Mesothelial cell of epicardium (in vitro differentiated cells): ENCODE measurements around the gene BLM. TPM values are rescaled to one million over a fixed set of nuclear protein-coding genes. Genes with fewer than 3 reads are reported as not detected.
A peak's percentile ranks its signal among the peaks of the same experiment; 100 is the strongest.

Experiments used
- DNase-seq, 2 experiments: peaks; one replicate each; pipeline ENCODE4 v3.0.0; 2021; ENCODE audit warnings: low spot score in 2 of 2; ENCODE audit not compliant: unreplicated experiment in 2 of 2
- H3K27ac Mint-ChIP-seq: 2 replicates; pipeline ENCODE4 v1.8.0; 2021; ENCODE audit warnings: mixed read lengths
- H3K27me3 Mint-ChIP-seq: 2 replicates; pipeline ENCODE4 v1.8.0; 2021; ENCODE audit warnings: low read depth, mixed read lengths
- H3K36me3 Mint-ChIP-seq: 2 replicates; pipeline ENCODE4 v1.8.0; 2021; ENCODE audit warnings: mixed read lengths
- H3K4me1 Mint-ChIP-seq: 2 replicates; pipeline ENCODE4 v1.8.0; 2021; ENCODE audit warnings: mixed read lengths
- H3K4me3 Mint-ChIP-seq: 2 replicates; pipeline ENCODE4 v1.8.0; 2021; ENCODE audit warnings: mild to moderate bottlenecking, moderate library complexity, mixed read lengths
- H3K9me3 Mint-ChIP-seq: 2 replicates; pipeline ENCODE4 v1.8.0; 2021; ENCODE audit warnings: mixed read lengths
- CTCF ChIP-seq: fragments of 200-600 bp; sonication (generic); IDR thresholded peaks from one replicate; pipeline ENCODE4 v1.5.0; 2021; ENCODE audit warnings: antibody characterized with exemption; ENCODE audit not compliant: unreplicated experiment
- total RNA-seq: library from RNA; stranded (reverse); gene quantifications from 3 replicates; pipeline ENCODE4 v1.2.1, GENCODE V29; 2021

Gene BLM
- total RNA-seq, 1 donor from 2014 or later = 13.4 TPM

- no peaks in the 10 kb centered on the region for H3K27me3 Mint-ChIP-seq
- peaks cover 16% of the 10 kb centered on the region for H3K36me3 Mint-ChIP-seq
- H3K27ac Mint-ChIP-seq = no peak overlapping the region
- no peak overlapping the region for H3K4me3 Mint-ChIP-seq
- no peak for DNase-seq
- H3K4me1 Mint-ChIP-seq = no peaks in the 10 kb centered on the region
- TF ChIP-seq CTCF = no peak
- no peaks in the 10 kb centered on the region for H3K9me3 Mint-ChIP-seq
Measured at GRCh38 chr15:90780916-90781315, 63.8 kb downstream of the BLM start.

GRCh38 chr15:90782442-90782841 lies 65.3 kb downstream of the BLM start:
- no peaks in the 10 kb centered on the region for H3K4me1 Mint-ChIP-seq
- no peaks in the 10 kb centered on the region for H3K27me3 Mint-ChIP-seq
- H3K9me3 Mint-ChIP-seq = no peaks in the 10 kb centered on the region
- TF ChIP-seq CTCF = no peak
- no peak overlapping the region for H3K27ac Mint-ChIP-seq
- no peak overlapping the region for H3K4me3 Mint-ChIP-seq
- no peak for DNase-seq
- H3K36me3 Mint-ChIP-seq = peaks cover 14% of the 10 kb centered on the region

GRCh38 chr15:90787881-90788280 lies 70.7 kb downstream of the BLM start:
- DNase-seq = no peak
- Mint-ChIP-seq H3K27me3 (no peaks in the 10 kb centered on the region), H3K9me3 (no peaks in the 10 kb centered on the region), H3K4me3 (no peak overlapping the region), H3K4me1 (peaks cover 14% of the 10 kb centered on the region), H3K27ac (no peak overlapping the region), H3K36me3 (peaks cover 8% of the 10 kb centered on the region)
- TF ChIP-seq CTCF = no peak

GRCh38 chr15:90789462-90789861 lies 72.3 kb downstream of the BLM start:
- Mint-ChIP-seq H3K9me3 (no peaks in the 10 kb centered on the region), H3K36me3 (peaks cover 12% of the 10 kb centered on the region), H3K27me3 (no peaks in the 10 kb centered on the region), H3K4me1 (peaks cover 14% of the 10 kb centered on the region), H3K27ac (peak overlapping the region; percentile 40), H3K4me3 (no peak overlapping the region)
- no peak for DNase-seq
- no peak for TF ChIP-seq CTCF

GRCh38 chr15:90790057-90790456 lies 72.9 kb downstream of the BLM start:
- H3K27me3 Mint-ChIP-seq = no peaks in the 10 kb centered on the region
- no peak overlapping the region for H3K4me3 Mint-ChIP-seq
- no peak overlapping the region for H3K27ac Mint-ChIP-seq
- no peaks in the 10 kb centered on the region for H3K9me3 Mint-ChIP-seq
- H3K4me1 Mint-ChIP-seq = peaks cover 14% of the 10 kb centered on the region
- peaks cover 10% of the 10 kb centered on the region for H3K36me3 Mint-ChIP-seq
- DNase-seq = no peak
- TF ChIP-seq CTCF = no peak

GRCh38 chr15:90790561-90790960 lies 73.4 kb downstream of the BLM start:
- no peak for TF ChIP-seq CTCF
- H3K4me1 Mint-ChIP-seq = peaks cover 14% of the 10 kb centered on the region
- no peaks in the 10 kb centered on the region for H3K9me3 Mint-ChIP-seq
- H3K36me3 Mint-ChIP-seq = peaks cover 11% of the 10 kb centered on the region
- DNase-seq = no peak
- H3K4me3 Mint-ChIP-seq = no peak overlapping the region
- no peak overlapping the region for H3K27ac Mint-ChIP-seq
- no peaks in the 10 kb centered on the region for H3K27me3 Mint-ChIP-seq
